Measurements from ENCODE around the gene RASSF4.
A peak's percentile ranks its signal among the peaks of the same experiment; 100 is the strongest.

RASSF4 gene

DNA sequence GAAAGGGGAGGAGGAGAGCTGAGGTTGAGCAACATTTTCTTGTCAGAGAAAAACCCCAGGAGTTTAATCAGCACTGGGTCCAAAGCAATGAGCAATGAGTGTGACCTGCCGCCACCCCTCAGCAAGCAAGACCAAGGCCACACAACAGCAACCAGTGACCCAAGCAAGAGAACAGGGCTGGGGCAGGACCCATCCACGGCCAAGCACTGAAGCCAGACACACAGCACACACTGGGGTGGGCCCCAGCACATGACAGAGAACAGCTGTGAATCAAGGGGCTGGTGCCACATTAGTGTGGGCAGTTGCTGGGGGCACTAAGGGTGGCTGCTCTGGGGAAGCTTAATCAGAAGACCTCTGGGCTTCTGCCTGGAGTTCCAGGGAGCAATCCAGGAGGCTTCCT, 32.2 kb upstream of the RASSF4 start:
- DNase-seq (ENCODE audit: low read depth in 1 of 2, low spot score in 1 of 2): no peak

- DNase-seq (ENCODE audit: low read depth in 1 of 2, low spot score in 1 of 2): no peak
Measured at GRCh38 chr10:44928462-44928861, 31.1 kb upstream of the RASSF4 start.

- DNase-seq (ENCODE audit: low read depth in 1 of 2, low spot score in 1 of 2): no peak
Measured at GRCh38 chr10:44929356-44930255, 30.0 kb upstream of the RASSF4 start.

- no peak for DNase-seq (ENCODE audit: low read depth in 1 of 2, low spot score in 1 of 2)
Measured at GRCh38 chr10:44930904-44931620, 28.5 kb upstream of the RASSF4 start.

- DNase-seq (ENCODE audit: low read depth in 1 of 2, low spot score in 1 of 2): no peak
Measured at GRCh38 chr10:44931621-44932516, 27.7 kb upstream of the RASSF4 start.

DNA sequence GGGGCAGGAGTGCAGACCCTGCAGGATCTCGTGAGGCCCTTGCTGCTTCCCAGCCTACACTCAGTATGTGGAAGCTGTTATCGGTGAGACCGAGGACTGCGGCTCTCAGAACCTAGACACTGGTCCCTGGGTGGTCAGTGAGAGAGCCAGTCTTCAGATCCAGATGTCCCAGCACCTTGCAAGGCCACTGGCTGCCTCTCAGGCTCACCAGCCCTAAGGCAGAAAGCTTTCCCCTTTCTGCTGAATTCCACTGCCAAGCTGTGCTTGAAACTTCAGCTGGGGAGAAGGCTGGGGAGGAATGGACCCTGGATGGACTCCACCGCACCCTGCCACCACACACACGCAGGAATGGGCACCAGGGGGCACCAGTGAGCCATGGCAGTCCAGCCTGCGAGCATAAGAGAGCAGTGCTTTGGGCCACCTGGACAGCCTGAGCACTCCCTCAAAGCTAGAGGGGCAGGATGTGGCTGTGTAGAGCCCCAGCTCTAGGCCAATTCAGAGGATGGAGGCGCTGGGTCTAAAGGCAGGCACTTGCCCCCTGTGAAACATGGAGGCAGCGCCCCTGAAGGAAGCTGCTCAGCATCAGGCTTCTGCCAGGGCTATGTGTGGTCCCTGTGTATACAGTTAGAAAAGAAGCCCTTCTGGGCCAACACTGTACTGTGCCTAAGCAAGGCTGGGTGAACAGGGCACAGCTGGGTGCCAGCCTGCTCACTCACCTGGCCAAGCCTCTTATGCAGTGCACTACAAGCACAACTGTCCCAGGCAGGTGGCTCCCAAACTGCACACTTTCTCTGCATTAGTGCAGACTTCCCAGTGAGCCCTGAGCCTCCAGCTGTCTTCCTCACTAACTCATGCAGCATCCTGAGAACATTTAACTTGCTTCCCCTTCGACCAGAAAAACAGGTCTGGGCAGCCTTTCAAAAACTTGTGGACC, 26.8 kb upstream of the RASSF4 start:
- DNase-seq (ENCODE audit: low read depth in 1 of 2, low spot score in 1 of 2): peak; percentile 54 to 71

- no peak for DNase-seq (ENCODE audit: low read depth in 1 of 2, low spot score in 1 of 2)
Measured at GRCh38 chr10:44933451-44934321, 25.9 kb upstream of the RASSF4 start.

DNA sequence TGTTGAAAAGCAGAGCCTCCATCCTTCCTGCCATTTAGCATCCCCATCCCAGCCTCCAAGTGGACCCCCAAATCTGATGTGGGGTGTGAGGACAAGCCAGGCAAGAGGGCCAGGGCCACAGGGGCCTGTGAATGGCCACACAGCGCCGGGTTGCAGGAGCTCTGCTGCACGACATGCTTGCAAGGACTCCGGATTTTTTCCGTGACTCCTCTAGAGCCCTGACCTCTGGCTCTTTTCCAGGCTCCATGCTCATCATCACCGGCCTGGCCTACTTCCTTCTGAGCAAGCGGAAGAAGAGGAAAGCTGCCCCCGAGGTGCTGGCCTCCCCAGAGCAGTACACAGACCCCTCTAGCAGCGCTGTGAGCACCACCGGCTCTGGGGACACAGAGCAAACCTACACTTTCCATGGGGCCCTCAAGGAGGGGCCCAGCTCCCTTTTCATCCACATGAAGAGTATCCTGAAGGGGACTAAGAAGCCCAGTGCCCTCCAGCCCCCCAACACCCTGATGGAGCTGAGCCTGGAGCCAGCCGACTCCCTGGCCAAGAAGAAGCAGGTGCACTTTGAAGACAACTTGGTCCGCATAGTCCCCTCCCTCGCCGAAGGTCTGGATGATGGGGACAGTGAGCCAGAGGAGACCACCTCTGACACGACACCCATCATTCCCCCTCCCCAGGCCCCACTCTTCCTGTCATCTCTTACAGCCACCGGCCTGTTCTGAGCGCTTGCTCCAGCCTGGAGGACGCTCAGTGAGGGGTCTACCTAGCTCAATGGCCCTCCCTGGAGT, 25.0 kb upstream of the RASSF4 start:
- no peak for DNase-seq (ENCODE audit: low read depth in 1 of 2, low spot score in 1 of 2)

GRCh38 chr10:44935201-44935965, 24.2 kb upstream of the RASSF4 start:
- DNase-seq (ENCODE audit: low read depth in 1 of 2, low spot score in 1 of 2): no peak

- DNase-seq (ENCODE audit: low read depth in 1 of 2, low spot score in 1 of 2): no peak
Measured at GRCh38 chr10:44935966-44936295, 23.7 kb upstream of the RASSF4 start.

- DNase-seq (ENCODE audit: low read depth in 1 of 2, low spot score in 1 of 2): no peak
Measured at GRCh38 chr10:44936314-44936975, 23.2 kb upstream of the RASSF4 start.

DNA sequence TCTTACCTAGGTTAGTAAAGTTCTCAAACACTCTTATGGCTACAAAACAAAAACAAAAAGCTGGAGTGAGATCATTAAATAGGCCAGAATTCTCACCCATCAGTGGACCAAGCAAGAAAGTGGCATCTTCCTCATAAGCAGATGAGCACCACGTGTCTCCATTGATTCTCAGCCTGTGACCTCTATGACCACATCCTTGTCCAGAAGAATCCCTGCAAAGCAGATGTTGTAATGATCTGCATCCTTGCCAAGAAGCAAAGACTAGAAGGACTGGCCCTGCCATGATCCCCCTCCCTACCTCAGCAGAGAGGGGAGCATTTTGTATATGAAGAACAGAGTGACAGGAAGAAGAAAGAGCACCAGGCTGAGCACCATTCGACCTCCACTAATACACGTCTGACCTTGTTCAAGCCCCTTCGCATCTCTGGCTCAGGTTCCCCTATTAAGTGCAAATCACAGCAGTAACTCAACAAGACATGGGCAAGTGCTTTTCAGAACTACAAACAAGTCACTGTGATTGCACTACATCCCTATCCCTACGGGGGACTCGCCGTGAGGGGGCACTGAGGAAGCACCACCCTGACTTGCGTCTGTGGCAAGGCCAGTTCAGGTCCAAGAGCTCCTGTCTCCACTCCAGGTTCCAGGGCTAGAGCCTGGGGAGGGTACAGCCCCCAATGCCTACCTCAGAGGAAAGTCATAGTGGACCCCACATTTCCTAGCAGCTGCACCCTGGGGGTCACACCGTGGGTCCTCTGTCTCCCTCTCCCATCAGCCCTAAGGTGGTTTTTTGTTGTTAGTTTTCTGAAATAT, 22.2 kb upstream of the RASSF4 start:
- DNase-seq (ENCODE audit: low read depth in 1 of 2, low spot score in 1 of 2): no peak

- DNase-seq (ENCODE audit: low read depth in 1 of 2, low spot score in 1 of 2): no peak
Measured at GRCh38 chr10:44938956-44939355, 20.6 kb upstream of the RASSF4 start.

GRCh38 chr10:44939691-44940401, 19.8 kb upstream of the RASSF4 start:
- DNase-seq (ENCODE audit: low read depth in 1 of 2, low spot score in 1 of 2): no peak

- no peak for DNase-seq (ENCODE audit: low read depth in 1 of 2, low spot score in 1 of 2)
Measured at GRCh38 chr10:44944354-44944753, 15.2 kb upstream of the RASSF4 start.

DNA sequence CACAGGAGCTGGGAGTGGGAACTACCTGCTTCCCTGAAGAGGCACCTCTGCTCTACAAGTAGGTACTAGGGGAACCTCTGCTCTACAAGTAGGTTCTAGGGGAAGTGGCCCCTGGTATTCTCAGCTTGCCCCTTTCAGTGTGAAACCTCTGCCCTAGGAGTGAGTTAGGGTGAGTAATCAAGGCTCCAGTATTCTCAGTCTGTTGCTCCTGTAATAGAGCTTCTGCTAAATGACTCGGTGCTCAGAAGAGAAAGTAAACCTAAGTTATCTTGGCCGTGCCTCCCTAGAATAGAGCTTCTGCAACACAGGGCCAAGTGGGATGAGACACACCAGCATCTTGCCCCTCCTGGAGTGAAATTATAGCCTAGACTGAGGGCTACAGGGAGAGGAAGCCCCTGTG, 13.4 kb upstream of the RASSF4 start:
- DNase-seq (ENCODE audit: low read depth in 1 of 2, low spot score in 1 of 2): no peak
